Non-pigmented ciliary epithelial cell (primary cell): ENCODE results near the gene ARHGEF5.
"Not testable (repeated sequence)": the region's sequence is repeated elsewhere in the genome, so short reads cannot be mapped to it uniquely, and the experiment has no call there.

ENCODE experiments used
- DNase-seq: peaks from one replicate; pipeline ENCODE4 v3.0.0-alpha.2; 2010; ENCODE audit warnings: low read depth

The ARHGEF5 gene

DNA sequence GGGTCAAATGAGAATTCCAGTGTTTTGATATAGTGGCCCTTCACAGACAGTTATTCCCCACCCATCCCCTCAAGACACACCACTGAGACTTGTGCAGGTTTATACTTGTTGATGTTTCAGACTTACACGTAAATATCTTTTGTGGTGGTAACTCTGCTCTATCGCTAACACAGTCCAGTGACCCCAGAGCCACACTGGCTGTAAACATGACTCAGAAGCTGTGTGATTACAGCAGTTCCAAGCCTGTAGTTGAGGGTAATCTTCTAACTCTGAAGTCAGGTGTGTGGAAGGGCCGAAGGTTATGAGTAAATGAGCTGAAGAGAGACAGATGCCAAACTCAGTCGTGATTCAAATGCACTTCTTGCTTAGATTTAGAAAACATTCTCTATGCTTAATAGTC is 28.9 kb downstream of the ARHGEF5 start:
- DNase-seq = peak; percentile 36

DNA sequence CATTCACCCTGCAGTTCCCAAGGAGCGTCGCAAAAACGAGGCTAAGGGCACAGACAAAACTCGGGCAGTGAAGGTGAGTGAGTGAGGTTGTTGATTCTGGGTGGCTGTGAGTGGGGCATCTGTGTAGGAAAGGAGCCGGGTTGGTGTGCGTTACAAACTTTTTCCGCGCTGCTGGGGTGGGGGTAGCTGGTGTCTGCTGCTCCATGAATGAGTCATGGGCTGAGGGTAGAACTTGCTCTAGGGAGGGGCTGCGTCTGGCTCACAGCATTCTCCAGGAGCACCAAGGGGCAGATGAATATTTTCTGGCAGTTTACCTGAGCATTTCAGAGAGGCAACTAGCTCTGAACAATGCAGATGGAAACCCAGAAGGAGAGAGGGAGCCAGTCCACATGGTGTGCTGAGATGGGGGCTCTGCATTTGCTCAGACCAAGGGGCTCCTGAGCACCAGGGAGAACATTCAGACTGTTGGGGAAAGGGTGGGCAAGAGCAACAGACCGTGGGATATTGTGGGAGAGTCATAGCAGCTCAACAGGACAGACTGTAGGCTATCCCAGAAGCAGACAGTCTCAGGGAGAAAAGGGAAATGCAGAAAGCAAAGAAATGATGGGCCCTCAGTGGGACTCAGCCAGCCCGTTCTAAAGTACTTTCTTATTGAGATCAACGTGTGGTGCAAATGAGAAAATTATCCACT is 29.5 kb downstream of the ARHGEF5 start:
- peak; percentile 52 for DNase-seq

DNA sequence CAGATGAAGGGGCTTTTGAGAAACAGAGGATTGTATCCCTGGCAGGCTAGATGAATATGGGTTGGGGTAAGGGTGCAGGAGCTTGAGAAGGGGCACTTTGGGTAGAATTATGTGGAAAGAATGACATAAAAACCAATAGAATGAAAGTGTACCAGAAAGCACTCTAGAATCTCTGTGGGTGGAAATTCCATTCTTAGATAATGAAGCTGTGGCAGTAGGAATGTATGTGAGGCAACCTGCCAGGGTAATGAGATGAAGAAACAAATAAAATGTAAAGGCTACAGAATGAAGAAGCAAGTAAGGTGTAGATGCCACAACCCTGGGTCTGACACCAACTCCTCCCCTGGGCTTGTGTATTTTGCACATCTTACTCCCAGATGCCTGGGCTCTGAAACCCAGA is 31.5 kb downstream of the ARHGEF5 start:
- peak; percentile 52 for DNase-seq

DNA sequence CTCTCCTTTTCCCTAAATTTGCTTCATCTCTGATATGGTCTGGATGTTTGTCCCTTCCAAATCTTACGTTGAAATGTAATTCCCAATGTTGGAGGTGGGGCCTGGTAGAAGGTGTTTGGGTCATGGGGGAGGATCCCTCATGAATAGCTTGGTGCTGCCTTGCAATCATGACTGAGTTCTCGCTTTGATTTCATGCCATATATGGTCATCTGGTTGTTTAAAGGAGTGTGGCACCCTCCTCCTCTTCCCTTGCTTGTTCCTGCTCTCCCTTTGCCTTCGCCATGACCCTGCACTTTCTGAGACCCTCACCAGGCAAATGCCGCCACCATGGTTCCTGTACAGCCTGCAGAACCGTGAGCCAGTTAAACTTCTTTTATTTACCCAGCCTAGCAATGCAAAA is 33.7 kb downstream of the ARHGEF5 start:
- no peak for DNase-seq

DNA sequence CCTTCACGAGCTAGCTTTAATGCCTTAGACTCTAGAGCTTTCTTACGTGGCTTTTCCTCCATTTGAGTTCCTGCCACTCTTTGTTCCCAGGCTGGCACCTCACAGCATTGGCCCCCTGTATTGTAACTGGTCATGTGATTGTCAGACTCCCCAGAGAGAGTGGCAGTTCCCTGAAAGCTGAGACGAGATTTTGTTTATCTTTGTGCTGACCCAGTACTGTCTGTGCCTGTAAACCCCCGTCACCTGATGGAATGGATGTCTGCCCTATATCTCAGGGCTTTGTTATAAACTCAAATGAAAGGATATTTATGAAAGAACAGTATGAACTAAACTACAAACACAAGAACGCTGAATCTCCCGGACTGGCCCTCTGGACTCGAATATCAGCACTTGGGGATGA is 35.3 kb downstream of the ARHGEF5 start:
- DNase-seq = no peak

DNA sequence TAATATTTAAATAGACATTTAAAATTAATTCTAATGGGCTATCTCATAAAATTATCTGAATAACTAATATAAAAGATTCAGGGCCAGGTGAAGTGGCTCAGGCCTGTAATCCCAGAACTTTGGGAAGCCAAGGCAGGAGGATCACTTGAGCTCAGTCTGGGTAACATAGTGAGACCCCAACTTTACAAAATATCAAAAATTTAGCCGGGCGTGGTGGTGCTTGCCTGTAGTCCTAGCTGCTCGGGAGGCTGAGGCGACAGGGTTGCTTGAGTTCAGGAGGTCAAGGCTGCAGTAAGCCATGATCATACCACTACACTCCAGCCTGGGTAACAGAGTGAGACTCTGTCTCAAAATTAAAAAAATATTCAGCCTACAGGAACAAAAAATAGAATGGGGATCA is 35.8 kb downstream of the ARHGEF5 start:
- no peak for DNase-seq

DNA sequence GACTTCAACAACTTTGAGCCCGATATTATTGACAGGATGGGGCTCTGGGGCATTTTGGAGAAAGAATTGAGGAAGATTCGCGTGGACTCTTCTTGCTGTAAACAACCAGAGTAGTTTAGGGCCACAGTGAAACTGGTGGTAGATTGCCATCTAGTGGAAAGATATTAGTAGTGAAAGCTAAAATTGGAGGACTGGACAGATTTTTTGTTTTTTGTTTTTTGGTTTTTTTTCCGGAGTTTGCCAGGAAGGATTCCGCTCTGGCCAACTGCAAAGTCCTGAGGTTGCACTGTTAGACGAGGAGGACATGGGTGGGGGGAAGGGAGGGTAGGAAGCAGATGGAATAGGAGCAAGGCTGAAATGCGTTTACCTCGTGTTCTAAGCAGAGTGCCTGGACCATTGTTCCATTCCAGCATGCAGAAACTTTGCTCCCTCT is 36.6 kb downstream of the ARHGEF5 start:
- DNase-seq = no peak

DNA sequence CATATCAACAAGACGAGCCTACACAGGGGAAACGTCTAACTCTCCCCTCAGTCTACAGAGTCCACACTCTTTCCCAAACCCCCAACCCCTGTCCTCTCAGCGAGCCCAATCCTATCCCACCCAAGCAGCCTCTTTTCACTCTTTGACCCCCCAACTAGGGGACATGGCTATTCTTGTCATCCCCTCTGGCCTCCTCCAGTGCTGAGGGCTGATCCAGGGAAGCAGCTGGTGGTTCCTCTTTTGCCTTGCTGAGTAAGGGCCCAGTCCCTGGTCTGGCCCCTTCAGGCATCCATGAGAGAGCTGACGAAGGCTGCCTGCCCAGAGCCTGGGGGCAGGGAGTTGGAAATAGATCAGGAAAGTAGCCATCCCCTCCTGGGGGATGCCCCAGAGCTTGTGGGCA is 41.9 kb downstream of the ARHGEF5 start:
- no peak for DNase-seq

DNA sequence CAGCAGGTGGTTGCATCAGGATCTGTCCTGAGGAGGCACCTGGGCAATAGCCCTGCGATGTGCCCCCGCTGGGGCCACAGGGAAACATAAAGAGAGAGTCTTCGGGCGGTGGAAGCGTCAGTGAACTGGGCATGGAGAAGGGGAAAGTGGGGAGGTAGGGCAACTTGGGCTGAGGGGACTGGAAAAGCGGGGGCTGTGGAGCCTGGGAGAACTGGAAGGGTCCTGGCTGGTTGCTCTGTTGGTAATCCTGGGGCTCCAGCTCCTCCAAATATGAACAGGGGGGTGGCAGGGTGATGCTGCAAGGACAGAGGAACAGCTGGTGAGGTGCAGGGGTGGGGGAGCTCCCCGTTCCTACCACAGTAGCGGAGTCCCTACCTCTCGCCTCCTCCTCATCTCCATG is 43.1 kb downstream of the ARHGEF5 start:
- DNase-seq = no peak

DNA sequence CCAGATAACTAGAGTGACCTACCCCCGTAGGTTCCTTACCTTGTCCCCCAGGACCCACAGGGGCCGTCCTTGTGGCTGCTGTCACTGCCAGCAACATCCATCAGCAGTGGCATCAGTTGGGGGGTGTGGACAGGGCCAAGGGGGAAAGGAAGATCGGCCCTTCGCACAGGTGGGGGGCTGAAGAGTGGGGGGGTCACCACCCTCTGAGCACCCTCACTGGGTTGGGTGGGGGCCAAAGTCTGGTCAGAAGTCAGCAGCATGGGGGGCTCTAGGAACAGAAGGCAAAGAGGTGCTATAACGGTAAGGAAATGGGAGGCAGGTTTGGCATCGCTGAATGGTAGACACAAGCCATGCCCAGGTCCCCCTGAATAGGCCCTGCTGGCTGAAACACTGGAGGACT is 43.7 kb downstream of the ARHGEF5 start:
- DNase-seq = no peak

DNA sequence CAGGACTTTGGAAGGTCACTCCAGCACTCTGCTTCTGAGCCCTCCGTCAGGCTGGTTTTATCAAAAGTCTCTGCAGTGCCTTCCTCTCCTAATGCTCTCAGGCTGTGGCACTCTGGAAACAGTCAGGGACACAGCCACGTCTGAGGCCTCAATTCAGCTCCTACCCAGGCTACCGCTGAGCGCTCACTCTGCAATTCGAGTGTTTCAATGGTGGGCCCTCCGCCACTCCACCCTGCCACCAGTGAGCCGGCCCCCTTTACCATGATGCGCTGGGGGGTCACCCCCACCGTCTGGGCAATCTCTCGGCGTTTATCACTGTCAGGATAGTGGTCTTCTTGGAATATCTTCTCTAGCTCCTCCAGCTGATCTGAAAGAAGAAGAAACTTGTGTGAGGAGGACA is 44.7 kb downstream of the ARHGEF5 start:
- DNase-seq = no peak

DNA sequence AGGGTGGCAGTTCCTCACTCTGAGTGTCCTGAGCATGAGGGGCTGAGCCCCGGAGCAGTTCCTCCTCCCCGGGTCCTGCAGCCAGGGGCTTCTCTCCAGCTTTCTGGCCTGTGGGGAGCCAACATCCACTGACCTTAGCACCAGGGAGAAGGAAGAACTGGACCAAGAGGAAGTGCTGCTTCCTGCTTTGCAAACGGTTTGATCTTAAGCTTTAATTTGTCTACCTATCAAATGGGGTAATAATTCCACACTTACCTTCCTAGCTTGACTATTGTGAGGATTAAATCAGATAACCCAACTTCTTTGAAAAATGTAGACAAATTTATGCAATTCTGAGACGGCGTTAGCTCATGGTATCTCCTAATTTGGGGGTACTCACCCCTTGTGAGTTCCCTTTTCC is 46.3 kb downstream of the ARHGEF5 start:
- DNase-seq = no peak

DNA sequence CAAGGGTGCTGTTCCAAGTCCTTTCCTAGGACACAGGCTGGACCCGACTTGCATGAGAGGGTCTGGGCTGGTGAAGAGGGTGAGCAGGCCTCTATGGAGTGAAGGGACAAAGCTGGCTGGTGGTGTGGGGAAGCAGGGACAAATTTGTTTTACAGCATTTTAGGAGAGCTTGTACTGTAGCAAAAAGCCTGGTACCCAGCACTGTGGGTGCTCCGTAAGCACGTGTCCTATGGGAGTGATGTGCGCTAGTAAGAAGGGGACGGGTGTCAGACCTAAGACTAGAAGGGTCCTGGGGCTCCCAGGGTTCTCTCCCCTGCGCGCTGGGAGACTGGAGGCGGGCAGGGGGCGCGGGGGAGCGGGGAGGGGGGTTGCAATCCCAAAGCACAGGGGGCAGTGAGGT is 47.9 kb downstream of the ARHGEF5 start:
- DNase-seq = no peak

DNA sequence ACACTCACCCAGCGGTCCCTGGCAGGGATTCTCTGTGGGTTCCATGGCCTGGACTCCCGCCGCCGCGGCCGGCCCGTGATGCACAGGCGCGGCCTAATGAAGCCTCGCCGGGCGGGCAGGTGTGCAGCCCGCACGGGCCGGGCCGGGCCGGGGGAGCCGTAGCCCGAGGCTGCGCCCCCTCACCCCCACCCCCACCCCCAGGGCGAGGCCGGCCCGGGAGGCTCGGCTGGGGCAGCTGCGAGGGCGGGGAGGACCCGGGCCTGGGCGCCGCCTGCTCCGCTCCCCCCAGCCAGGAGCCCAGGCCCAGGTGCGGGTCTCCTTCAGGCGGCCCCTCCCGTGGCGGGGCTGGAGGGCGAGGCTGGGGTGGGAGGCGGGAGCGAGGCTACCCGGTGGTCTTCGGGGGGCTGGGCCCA is 48.5 kb downstream of the ARHGEF5 start, which contains the start of gene NOBOX:
Gene NOBOX, minus strand, starts transcription at position 45 of the 413 bp plus-strand sequence.
- no peak for DNase-seq

DNA sequence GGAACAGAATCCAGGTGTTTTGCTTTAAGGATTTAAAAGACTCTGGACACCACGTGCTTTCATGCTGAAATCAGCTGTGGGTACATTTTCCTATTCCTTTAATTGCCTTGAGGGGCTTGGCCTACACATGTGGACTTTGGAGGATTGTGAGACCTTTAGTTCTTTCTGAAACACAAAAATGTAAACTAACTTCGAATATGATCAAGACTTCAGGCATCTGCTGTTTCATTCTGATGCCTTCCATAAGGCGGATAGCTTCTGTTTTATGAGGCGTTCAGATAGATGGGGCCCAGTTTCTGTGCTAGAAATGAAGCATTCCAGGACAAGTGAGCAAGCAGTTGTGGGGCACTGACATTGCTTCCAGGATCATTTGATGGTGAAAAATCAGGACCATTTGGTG is 49.7 kb downstream of the ARHGEF5 start:
- DNase-seq = no peak

DNA sequence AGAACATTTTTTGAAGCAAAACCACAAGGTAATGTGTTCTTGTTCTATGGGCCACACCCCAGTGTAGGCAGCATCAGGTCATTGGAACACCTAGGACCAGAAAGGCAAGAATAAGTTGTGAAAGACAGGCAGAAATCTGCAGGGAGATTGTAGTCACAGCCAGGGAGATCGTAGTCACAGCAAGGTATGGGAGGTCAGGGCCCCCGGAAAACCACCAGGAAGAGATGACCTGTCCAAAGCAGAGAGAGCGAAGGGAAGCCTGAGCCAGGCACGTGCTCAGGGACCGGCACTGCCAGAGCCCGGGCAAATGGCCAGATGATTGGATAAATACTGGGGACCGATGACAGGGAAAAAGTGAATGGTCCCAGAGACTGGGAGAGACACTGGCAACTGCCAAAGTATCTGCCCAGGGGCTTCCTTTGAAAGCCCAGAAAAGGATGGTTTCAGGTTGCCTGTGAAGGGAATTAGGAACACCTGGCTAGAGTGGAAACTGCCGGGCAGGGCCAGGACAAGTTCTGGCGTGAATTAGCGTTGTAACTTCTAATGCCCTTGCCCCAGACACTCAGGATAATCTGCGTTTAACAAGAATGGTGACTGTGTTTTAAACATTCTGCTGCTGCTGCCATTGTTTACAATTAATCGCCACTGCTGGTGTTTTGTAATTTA is 52.2 kb downstream of the ARHGEF5 start:
- no peak for DNase-seq

DNA sequence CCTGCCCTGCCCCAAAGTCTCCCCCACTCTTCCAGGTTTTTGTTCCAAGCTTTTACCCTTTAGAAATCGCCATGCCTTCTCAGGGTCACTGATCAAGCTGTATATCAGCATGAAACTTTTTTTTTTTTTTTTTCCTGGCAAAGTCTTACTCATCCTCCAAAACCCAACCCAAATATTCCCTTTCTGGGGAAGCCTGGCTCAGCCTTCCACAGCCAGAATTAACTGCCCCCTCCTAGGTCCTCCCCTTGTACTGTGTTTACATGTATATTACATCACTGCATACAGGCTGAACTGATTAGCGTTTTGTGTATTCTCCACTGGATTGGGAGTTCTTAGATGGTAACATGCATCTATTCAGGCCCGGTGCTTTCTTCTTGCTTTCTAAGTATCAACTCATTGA is 52.9 kb downstream of the ARHGEF5 start:
- DNase-seq = no peak

DNA sequence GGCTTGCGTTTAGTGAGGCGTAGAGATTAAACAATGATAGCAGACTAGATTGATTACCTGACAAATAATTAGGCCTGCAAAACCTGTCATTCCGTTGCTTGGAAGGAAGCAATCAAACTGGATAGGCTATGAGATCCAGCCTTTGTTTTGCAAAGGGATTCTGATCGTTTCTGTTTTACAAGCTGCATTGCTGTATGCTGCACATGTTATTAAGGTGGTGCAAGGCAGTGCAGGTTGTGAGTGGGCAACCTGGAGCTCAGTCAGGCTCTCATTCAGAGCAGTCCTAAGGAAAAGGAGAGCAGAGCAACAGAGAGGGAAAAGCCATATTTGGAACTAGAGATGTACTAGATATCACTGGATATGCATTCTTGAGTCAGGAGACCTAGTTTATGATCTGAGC is 55.2 kb downstream of the ARHGEF5 start:
- DNase-seq = no peak

DNA sequence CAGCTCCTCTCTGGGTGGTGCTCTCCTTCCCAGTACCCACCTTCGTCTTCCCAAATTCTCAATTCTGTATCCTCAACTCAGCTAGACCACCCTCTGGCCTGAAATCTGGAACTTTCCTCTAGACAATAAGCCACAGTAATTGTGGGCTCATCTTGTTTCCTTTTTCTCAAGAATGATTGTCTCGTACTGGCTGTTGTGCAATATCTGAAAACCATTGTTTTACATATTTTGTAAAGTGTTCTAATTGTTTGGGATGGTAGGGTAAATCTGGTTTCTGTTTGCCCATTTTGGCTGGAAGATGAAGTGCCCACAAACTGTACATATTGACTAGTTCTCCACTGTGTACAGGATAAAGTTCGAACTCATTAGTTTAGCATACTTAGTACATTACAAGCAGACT is 59.6 kb downstream of the ARHGEF5 start:
- no peak for DNase-seq

DNA sequence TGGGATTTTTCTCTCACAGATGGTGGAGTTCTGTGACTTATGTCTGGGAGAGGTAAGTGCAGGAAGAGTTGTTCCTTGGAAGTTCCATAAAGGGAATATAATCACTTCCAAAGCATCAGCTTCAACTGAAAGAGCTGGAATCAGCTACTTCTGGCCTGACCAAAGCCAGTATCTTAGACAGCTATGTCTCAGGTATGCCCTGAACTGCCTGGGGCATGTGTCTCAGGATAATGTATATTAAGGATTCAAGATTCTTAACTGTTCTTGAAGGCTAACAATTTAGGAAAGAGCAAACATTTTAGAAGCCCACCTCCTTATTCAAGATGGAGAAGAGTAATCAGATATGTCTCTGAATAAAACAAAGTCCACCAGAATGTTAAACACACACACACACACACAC is 60.7 kb downstream of the ARHGEF5 start:
- DNase-seq = no peak

DNA sequence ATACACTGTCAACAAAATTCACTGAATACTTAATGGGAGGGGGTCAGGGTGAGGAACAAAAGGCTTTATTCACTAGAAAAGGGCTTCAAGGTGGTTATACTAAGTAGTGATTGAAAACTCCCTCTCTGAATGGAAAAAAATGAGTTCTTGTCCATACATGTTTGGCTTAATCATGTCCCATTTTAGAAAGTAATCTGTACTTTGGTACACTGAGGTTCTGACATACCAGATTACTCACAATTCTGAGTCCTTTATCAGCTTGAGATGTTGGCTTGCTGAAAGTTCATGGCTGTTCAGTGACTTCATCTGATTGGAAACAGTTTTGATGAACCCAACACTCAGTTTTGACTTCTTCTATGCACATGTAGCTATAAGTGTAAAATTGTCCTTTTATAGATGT is 61.1 kb downstream of the ARHGEF5 start:
- DNase-seq = no peak

DNA sequence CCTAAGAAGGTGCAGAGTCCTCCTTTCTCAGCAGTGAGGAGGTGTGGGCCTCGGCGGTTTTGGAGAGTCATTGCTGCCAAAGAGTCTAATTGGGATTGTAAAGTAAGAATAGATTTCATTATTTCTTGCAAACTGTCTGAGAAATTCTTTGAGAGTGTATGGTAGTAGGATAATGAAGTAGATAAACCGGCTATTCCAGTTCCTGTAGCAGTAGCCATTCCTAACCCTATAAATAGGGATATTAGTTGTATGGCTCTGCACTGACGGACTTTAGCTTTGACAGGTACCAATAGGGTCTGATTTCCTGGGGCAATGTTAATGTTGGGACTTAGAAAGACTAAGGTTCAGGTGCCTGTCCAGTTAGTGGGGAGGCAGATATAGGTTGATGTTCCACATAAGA is 63.7 kb downstream of the ARHGEF5 start:
- DNase-seq = not testable (repeated sequence)

DNA sequence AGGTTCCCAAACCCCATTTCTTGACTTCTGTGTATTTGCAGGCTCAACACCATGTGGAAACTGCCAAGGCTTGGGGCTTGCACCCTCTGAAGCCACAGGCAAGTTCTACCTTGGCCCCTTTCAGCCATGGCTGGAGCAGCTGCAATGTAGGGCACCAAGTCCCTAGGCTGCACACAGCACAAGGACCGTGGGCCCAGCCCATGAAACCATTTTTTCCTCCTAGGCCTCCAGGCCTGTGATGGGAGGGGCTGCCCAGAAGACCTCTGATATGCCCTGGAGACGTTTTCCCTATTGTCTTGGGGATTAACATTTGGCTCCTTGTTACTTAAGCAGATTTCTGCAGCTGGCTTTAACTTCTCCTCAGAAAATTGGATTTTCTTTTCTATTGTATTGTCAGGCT is 72.3 kb downstream of the ARHGEF5 start:
- not testable (repeated sequence) for DNase-seq

DNA sequence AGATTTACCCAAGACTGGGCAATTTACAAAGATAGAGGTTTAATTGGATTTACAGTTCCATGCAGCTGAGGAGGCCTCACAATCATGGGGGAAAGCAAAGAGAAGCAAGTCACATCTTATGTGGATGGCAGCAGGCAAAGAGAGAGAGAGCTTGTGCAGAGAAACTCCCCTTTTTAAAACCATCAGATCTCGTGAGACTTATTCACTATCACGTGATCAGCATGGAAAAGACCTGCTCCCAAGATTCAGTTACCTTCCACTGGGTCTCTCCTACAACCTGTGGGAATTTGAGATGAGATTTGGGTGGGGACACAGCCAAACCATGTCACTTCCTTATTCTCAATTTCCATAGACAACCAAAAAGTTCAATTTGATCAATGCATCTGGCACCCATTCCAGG is 73.2 kb downstream of the ARHGEF5 start:
- no peak for DNase-seq
